GM21576 (cell line): Measurements from ENCODE around the gene OR8B8.
"Not testable (repeated sequence)": the region's sequence is repeated elsewhere in the genome, so short reads cannot be mapped to it uniquely, and the experiment has no call there.

Source experiments
- ATAC-seq: cut with Tn5 transposase; IDR thresholded peaks from one replicate; pipeline ENCODE4 v1.9.1; 2021; ENCODE audit warnings: mild to moderate bottlenecking, moderate library complexity; ENCODE audit not compliant: unreplicated experiment

The OR8B8 gene

GRCh38 chr11:124445646-124446150 lies at the start of gene OR8B8:
Gene OR8B8 (minus strand): TSS chr11:124445696. CDS start chr11:124441085, 4,611 bp downstream.
- no peak for ATAC-seq

- ATAC-seq, result no peak
Observed at GRCh38 chr11:124493016-124493655, 47.6 kb upstream of the OR8B8 start.

GRCh38 chr11:124483422-124483821 lies 37.9 kb upstream of the OR8B8 start:
- ATAC-seq, result no peak

- ATAC-seq, result no peak
Observed at GRCh38 chr11:124482362-124483147, 37.1 kb upstream of the OR8B8 start.

GRCh38 chr11:124481365-124482323 lies 36.1 kb upstream of the OR8B8 start:
- no peak for ATAC-seq

- ATAC-seq, result no peak
Observed at GRCh38 chr11:124479561-124479960, 34.1 kb upstream of the OR8B8 start.

- ATAC-seq, result no peak
Observed at GRCh38 chr11:124475265-124475664, 29.8 kb upstream of the OR8B8 start.

- no peak for ATAC-seq
Observed at GRCh38 chr11:124474779-124475178, 29.3 kb upstream of the OR8B8 start.

- no peak for ATAC-seq
Observed at GRCh38 chr11:124474079-124474478, 28.6 kb upstream of the OR8B8 start.

- no peak for ATAC-seq
Observed at GRCh38 chr11:124473476-124473875, 28.0 kb upstream of the OR8B8 start.

GRCh38 chr11:124470561-124471227 lies 25.2 kb upstream of the OR8B8 start:
- no peak for ATAC-seq

GRCh38 chr11:124467381-124467927 lies 22.0 kb upstream of the OR8B8 start:
- no peak for ATAC-seq

GRCh38 chr11:124465368-124465767 lies 19.9 kb upstream of the OR8B8 start:
- no peak for ATAC-seq

GRCh38 chr11:124463990-124464389 lies 18.5 kb upstream of the OR8B8 start:
- no peak for ATAC-seq

- ATAC-seq, result no peak
Observed at GRCh38 chr11:124463324-124463723, 17.8 kb upstream of the OR8B8 start.

- no peak for ATAC-seq
Observed at GRCh38 chr11:124460459-124460858, 15.0 kb upstream of the OR8B8 start.

GRCh38 chr11:124459379-124459778 lies 13.9 kb upstream of the OR8B8 start:
- not testable (repeated sequence) for ATAC-seq

- ATAC-seq, result no peak
Observed at GRCh38 chr11:124454552-124454951, 9.1 kb upstream of the OR8B8 start.

- ATAC-seq, result no peak
Observed at GRCh38 chr11:124446916-124447315, 1.4 kb upstream of the OR8B8 start.

GRCh38 chr11:124442847-124443246 lies 2.6 kb downstream of the OR8B8 start:
- no peak for ATAC-seq
